ENCODE measurements around the gene CAMK2N2. TPM values are rescaled to one million over a fixed set of nuclear protein-coding genes. Genes with fewer than 3 reads are reported as not detected.

The CAMK2N2 gene
- polyA plus RNA-seq, 4 donors, result 0.14 to 0.48 (median 0.20) TPM

- no peak for DNase-seq (ENCODE audit: low read depth in 4 of 4, low spot score in 3 of 4)
These were observed 32.8 kb downstream of the CAMK2N2 start for GRCh38 chr3:184228376-184229137.

GRCh38 chr3:184227481-184227935, 33.8 kb downstream of the CAMK2N2 start:
- no peak for DNase-seq (ENCODE audit: low read depth in 4 of 4, low spot score in 3 of 4)

- no peak for DNase-seq (ENCODE audit: low read depth in 4 of 4, low spot score in 3 of 4)
These were observed 37.4 kb downstream of the CAMK2N2 start for GRCh38 chr3:184223946-184224345.

GRCh38 chr3:184222521-184222920, 38.8 kb downstream of the CAMK2N2 start:
- no peak for DNase-seq (ENCODE audit: low read depth in 4 of 4, low spot score in 3 of 4)

GRCh38 chr3:184218814-184219213, 42.5 kb downstream of the CAMK2N2 start:
- DNase-seq (ENCODE audit: low read depth in 4 of 4, low spot score in 3 of 4), result no peak

GRCh38 chr3:184211718-184212117, 49.6 kb downstream of the CAMK2N2 start:
- DNase-seq (ENCODE audit: low read depth in 4 of 4, low spot score in 3 of 4), result no peak

- no peak for DNase-seq (ENCODE audit: low read depth in 4 of 4, low spot score in 3 of 4)
These were observed 50.1 kb downstream of the CAMK2N2 start for GRCh38 chr3:184211297-184211696.

Other genes starting within 250 kb of the CAMK2N2 start
- 10 to 100 TPM; 45.2 to 77.9 (median 54.8) TPM for gene ABCC5, start 243.7 kb downstream of the CAMK2N2 start, polyA plus RNA-seq (ENCODE audit: insufficient read length in 4 of 4)
- not detected for gene HTR3D, start 229.8 kb downstream of the CAMK2N2 start, polyA plus RNA-seq (ENCODE audit: insufficient read length in 4 of 4)
- gene HTR3C, start 208.5 kb downstream of the CAMK2N2 start, polyA plus RNA-seq (ENCODE audit: insufficient read length in 4 of 4), result not detected
- under 1 TPM in 1 of 4 donors, not detected in 3; 0.11 TPM for gene HTR3E, start 164.5 kb downstream of the CAMK2N2 start, polyA plus RNA-seq (ENCODE audit: insufficient read length in 4 of 4)
- 10 to 100 TPM; 36.0 to 57.9 (median 48.4) TPM for gene EIF2B5, start 126.2 kb downstream of the CAMK2N2 start, polyA plus RNA-seq (ENCODE audit: insufficient read length in 4 of 4)
- gene DVL3, start 106.2 kb downstream of the CAMK2N2 start, polyA plus RNA-seq (ENCODE audit: insufficient read length in 4 of 4), result 10 to 100 TPM; 61.4 to 91.9 (median 81.3) TPM
- gene AP2M1, start 86.7 kb downstream of the CAMK2N2 start, polyA plus RNA-seq (ENCODE audit: insufficient read length in 4 of 4), result 100 to 1,000 TPM; 262 to 377 (median 336) TPM
- 10 to 100 TPM; 48.8 to 77.4 (median 59.0) TPM for gene ABCF3, start 75.4 kb downstream of the CAMK2N2 start, polyA plus RNA-seq (ENCODE audit: insufficient read length in 4 of 4)
- gene VWA5B2, start 32.0 kb downstream of the CAMK2N2 start, polyA plus RNA-seq (ENCODE audit: insufficient read length in 4 of 4), result 1 to 10 TPM in 3 of 4 donors, under 1 TPM in 1; 0.29 to 2.3 (median 1.6) TPM
- 10 to 100 TPM; 23.6 to 39.8 (median 32.5) TPM for gene ALG3, start 12.6 kb downstream of the CAMK2N2 start, polyA plus RNA-seq (ENCODE audit: insufficient read length in 4 of 4)
- gene EEF1AKMT4, start 11.9 kb downstream of the CAMK2N2 start, polyA plus RNA-seq (ENCODE audit: insufficient read length in 4 of 4), result 1 to 10 TPM; 1.9 to 3.4 (median 2.5) TPM
- gene ECE2, start 14.5 kb upstream of the CAMK2N2 start, polyA plus RNA-seq (ENCODE audit: insufficient read length in 4 of 4), result not detected
- gene PSMD2, start 37.7 kb upstream of the CAMK2N2 start, polyA plus RNA-seq (ENCODE audit: insufficient read length in 4 of 4), result 100 to 1,000 TPM; 159 to 216 (median 201) TPM
- 100 to 1,000 TPM; 142 to 203 (median 171) TPM for gene EIF4G1, start 53.1 kb upstream of the CAMK2N2 start, polyA plus RNA-seq (ENCODE audit: insufficient read length in 4 of 4)
- gene FAM131A, start 76.0 kb upstream of the CAMK2N2 start, polyA plus RNA-seq (ENCODE audit: insufficient read length in 4 of 4), result 10 to 100 TPM in 3 of 4 donors, 1 to 10 TPM in 1; 9.7 to 13.4 (median 12.2) TPM
- gene CLCN2, start 100.1 kb upstream of the CAMK2N2 start, polyA plus RNA-seq (ENCODE audit: insufficient read length in 4 of 4), result 10 to 100 TPM in 2 of 4 donors, 1 to 10 TPM in 2; 7.9 to 15.4 (median 9.6) TPM
- 100 to 1,000 TPM in 2 of 4 donors, 10 to 100 TPM in 2; 57.9 to 114 (median 92.8) TPM for gene POLR2H, start 100.2 kb upstream of the CAMK2N2 start, polyA plus RNA-seq (ENCODE audit: insufficient read length in 4 of 4)
- gene THPO, start 116.7 kb upstream of the CAMK2N2 start, polyA plus RNA-seq (ENCODE audit: insufficient read length in 4 of 4), result 1 to 10 TPM; 1.6 to 2.5 (median 2.1) TPM
- gene CHRD, start 118.5 kb upstream of the CAMK2N2 start, polyA plus RNA-seq (ENCODE audit: insufficient read length in 4 of 4), result 10 to 100 TPM; 12.4 to 17.2 (median 14.5) TPM